ENCODE measurements around the gene OR8D4.
"Not testable (repeated sequence)": the region's sequence is repeated elsewhere in the genome, so short reads cannot be mapped to it uniquely, and the experiment has no call there.

Gene OR8D4

GRCh38 chr11:123901867-123902266 is at the start of gene OR8D4:
OR8D4 (plus strand) TSS chr11:123902167; CDS start chr11:123906432, 4,265 bp downstream.
- no peak for DNase-seq (ENCODE audit: low read depth)

- no peak for DNase-seq (ENCODE audit: low read depth)
These were observed 49.6 kb upstream of the OR8D4 start for GRCh38 chr11:123852321-123852720.

- no peak for DNase-seq (ENCODE audit: low read depth)
These were observed 48.9 kb upstream of the OR8D4 start for GRCh38 chr11:123853038-123853437.

GRCh38 chr11:123856444-123856843 is 45.5 kb upstream of the OR8D4 start:
- DNase-seq (ENCODE audit: low read depth), result no peak

- no peak for DNase-seq (ENCODE audit: low read depth)
These were observed 42.2 kb upstream of the OR8D4 start for GRCh38 chr11:123859731-123860130.

GRCh38 chr11:123865293-123865692 is 36.7 kb upstream of the OR8D4 start:
- DNase-seq (ENCODE audit: low read depth), result not testable (repeated sequence)

- not testable (repeated sequence) for DNase-seq (ENCODE audit: low read depth)
These were observed 34.2 kb upstream of the OR8D4 start for GRCh38 chr11:123867795-123868194.

- DNase-seq (ENCODE audit: low read depth), result no peak
These were observed 21.1 kb upstream of the OR8D4 start for GRCh38 chr11:123880912-123881311.

- no peak for DNase-seq (ENCODE audit: low read depth)
These were observed 16.4 kb upstream of the OR8D4 start, which contains the start of gene TMEM225 for GRCh38 chr11:123885570-123885969. TMEM225 (minus strand) TSS chr11:123885670; CDS start chr11:123885425, 245 bp downstream.

- no peak for DNase-seq (ENCODE audit: low read depth)
These were observed 9.9 kb upstream of the OR8D4 start for GRCh38 chr11:123892031-123892430.

GRCh38 chr11:123899792-123900191 is 2.2 kb upstream of the OR8D4 start:
- no peak for DNase-seq (ENCODE audit: low read depth)

GRCh38 chr11:123903932-123904331 is 2.0 kb downstream of the OR8D4 start:
- DNase-seq (ENCODE audit: low read depth), result no peak

GRCh38 chr11:123904932-123905331 is 3.0 kb downstream of the OR8D4 start:
- DNase-seq (ENCODE audit: low read depth), result no peak

GRCh38 chr11:123905826-123906225 is 3.9 kb downstream of the OR8D4 start:
- DNase-seq (ENCODE audit: low read depth), result no peak

- DNase-seq (ENCODE audit: low read depth), result no peak
These were observed 19.0 kb downstream of the OR8D4 start for GRCh38 chr11:123920943-123921342.

GRCh38 chr11:123924027-123924426 is 22.1 kb downstream of the OR8D4 start:
- no peak for DNase-seq (ENCODE audit: low read depth)

- no peak for DNase-seq (ENCODE audit: low read depth)
These were observed 37.4 kb downstream of the OR8D4 start, which contains the start of gene OR4D5 for GRCh38 chr11:123939317-123939716. OR4D5 (plus strand) TSS chr11:123939617; CDS start chr11:123939617, 0 bp downstream.

GRCh38 chr11:123942413-123942812 is 40.4 kb downstream of the OR8D4 start:
- DNase-seq (ENCODE audit: low read depth), result no peak

- DNase-seq (ENCODE audit: low read depth), result no peak
These were observed 41.8 kb downstream of the OR8D4 start, which contains the start of gene OR6T1 for GRCh38 chr11:123943738-123944137. OR6T1 (minus strand) TSS chr11:123943838; CDS start chr11:123943838, 0 bp downstream.

- no peak for DNase-seq (ENCODE audit: low read depth)
These were observed 43.2 kb downstream of the OR8D4 start for GRCh38 chr11:123945132-123945531.

- no peak for DNase-seq (ENCODE audit: low read depth)
These were observed 54.8 kb downstream of the OR8D4 start for GRCh38 chr11:123956752-123957151.

Data from stromal cell of bone marrow (primary cell).